Measurements from ENCODE around the gene RAP1B. TPM values are rescaled to one million over a fixed set of nuclear protein-coding genes. Genes with fewer than 3 reads are reported as not detected.

RAP1B gene
- total and polyA plus RNA-seq, 2 of the 13 experiments (the other 11 are each of a cell fraction or from before 2014, with no cell fraction given): 71.1 to 92.7 TPM

DNA sequence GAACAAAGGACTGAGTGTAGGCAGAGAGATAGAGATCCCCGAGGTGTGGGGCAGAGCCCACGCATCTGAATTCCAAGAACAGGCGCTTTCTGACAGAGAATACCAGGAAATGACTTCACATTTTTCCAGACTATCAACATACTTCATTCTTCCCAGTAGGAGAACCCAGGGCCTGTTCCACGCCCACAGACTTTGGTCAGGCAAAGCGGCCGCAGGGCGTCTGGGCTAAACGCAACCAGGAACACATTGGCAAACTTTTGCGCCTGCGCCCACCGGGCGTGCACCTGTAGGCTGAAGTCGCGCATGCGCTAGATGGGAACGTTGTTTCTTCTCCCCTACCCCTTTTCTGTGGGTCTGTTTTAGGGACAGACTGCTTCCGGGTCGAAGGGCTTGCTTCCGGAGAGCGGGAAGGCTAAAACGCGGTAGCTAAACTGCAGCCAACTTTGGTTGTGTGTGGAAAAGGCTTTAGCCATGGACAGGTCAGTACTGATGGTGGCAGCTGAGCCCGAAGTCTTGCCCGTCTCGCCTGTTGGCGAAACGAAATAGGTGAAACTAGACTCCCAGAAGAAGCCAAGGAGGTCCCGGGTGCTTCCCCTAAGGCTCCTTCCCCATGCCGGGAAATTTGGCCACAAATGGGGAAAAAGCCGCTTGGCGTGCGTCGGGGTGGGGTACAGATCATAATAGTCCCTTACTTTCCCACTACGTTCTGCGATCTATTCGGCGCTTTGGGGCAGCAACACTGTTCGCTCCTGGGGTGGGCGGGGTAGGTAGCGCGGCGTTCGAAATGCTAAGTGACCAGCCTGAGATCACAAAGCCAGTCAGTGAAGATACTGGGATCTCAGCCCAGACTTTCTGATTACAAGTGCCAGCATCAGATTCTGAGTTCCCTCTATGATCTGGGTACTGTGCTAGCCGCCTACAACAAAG, 76.2 kb downstream of the RAP1B start, which contains the start of gene NUP107 (continued):
- TF ChIP-seq, protein P1, sequence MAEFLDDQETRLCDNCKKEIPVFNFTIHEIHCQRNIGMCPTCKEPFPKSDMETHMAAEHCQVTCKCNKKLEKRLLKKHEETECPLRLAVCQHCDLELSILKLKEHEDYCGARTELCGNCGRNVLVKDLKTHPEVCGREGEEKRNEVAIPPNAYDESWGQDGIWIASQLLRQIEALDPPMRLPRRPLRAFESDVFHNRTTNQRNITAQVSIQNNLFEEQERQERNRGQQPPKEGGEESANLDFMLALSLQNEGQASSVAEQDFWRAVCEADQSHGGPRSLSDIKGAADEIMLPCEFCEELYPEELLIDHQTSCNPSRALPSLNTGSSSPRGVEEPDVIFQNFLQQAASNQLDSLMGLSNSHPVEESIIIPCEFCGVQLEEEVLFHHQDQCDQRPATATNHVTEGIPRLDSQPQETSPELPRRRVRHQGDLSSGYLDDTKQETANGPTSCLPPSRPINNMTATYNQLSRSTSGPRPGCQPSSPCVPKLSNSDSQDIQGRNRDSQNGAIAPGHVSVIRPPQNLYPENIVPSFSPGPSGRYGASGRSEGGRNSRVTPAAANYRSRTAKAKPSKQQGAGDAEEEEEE (CRISPR knock-in tag; IDR thresholded peaks at IDR 0.05; ENCODE audit: borderline replicate concordance): no peak
- TF ChIP-seq ZNF562 (CRISPR knock-in tag; IDR thresholded peaks at IDR 0.05; ENCODE audit: borderline replicate concordance) (no peak), ZNF772 (CRISPR knock-in tag; IDR thresholded peaks at IDR 0.05) (peak; percentile 81), ZNF839 (CRISPR knock-in tag; IDR thresholded peaks at IDR 0.05; ENCODE audit: borderline replicate concordance) (0 out of 2 replicates have a peak, but pooled peaks have one; percentile 78), ZNF121 (CRISPR knock-in tag; IDR thresholded peaks at IDR 0.05) (peak; percentile 64; the same call in 1 of the 2 replicates), BHLHE40 (IDR thresholded peaks at IDR 0.05; ENCODE audit: low read length) (no peak), FOSL1 (CRISPR knock-in tag; IDR thresholded peaks at IDR 0.05; ENCODE audit: borderline replicate concordance) (no peak), ZNF644 (CRISPR knock-in tag; IDR thresholded peaks at IDR 0.05; ENCODE audit: low read depth) (no peak), ZNF292 (CRISPR knock-in tag; IDR thresholded peaks at IDR 0.05; ENCODE audit: borderline replicate concordance, low read depth) (no peak)
- TF ChIP-seq, protein P2, sequence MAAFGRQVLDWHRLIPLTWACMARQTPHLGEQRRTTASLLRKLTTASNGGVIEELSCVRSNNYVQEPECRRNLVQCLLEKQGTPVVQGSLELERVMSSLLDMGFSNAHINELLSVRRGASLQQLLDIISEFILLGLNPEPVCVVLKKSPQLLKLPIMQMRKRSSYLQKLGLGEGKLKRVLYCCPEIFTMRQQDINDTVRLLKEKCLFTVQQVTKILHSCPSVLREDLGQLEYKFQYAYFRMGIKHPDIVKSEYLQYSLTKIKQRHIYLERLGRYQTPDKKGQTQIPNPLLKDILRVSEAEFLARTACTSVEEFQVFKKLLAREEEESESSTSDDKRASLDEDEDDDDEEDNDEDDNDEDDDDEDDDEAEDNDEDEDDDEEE (CRISPR knock-in tag; IDR thresholded peaks at IDR 0.05): peak; percentile 60; the same call in 1 of the 2 replicates
- TF ChIP-seq, protein P3, sequence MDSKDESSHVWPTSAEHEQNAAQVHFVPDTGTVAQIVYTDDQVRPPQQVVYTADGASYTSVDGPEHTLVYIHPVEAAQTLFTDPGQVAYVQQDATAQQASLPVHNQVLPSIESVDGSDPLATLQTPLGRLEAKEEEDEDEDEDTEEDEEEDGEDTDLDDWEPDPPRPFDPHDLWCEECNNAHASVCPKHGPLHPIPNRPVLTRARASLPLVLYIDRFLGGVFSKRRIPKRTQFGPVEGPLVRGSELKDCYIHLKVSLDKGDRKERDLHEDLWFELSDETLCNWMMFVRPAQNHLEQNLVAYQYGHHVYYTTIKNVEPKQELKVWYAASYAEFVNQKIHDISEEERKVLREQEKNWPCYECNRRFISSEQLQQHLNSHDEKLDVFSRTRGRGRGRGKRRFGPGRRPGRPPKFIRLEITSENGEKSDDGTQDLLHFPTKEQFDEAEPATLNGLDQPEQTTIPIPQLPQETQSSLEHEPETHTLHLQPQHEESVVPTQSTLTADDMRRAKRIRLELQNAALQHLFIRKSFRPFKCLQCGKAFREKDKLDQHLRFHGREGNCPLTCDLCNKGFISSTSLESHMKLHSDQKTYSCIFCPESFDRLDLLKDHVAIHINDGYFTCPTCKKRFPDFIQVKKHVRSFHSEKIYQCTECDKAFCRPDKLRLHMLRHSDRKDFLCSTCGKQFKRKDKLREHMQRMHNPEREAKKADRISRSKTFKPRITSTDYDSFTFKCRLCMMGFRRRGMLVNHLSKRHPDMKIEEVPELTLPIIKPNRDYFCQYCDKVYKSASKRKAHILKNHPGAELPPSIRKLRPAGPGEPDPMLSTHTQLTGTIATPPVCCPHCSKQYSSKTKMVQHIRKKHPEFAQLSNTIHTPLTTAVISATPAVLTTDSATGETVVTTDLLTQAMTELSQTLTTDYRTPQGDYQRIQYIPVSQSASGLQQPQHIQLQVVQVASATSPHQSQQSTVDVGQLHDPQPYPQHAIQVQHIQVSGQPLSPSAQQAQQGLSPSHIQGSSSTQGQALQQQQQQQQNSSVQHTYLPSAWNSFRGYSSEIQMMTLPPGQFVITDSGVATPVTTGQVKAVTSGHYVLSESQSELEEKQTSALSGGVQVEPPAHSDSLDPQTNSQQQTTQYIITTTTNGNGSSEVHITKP (CRISPR knock-in tag; IDR thresholded peaks at IDR 0.05; ENCODE audit: low read depth): peak; percentile 57; the same call in 1 of the 2 replicates
- TF ChIP-seq, protein P4, sequence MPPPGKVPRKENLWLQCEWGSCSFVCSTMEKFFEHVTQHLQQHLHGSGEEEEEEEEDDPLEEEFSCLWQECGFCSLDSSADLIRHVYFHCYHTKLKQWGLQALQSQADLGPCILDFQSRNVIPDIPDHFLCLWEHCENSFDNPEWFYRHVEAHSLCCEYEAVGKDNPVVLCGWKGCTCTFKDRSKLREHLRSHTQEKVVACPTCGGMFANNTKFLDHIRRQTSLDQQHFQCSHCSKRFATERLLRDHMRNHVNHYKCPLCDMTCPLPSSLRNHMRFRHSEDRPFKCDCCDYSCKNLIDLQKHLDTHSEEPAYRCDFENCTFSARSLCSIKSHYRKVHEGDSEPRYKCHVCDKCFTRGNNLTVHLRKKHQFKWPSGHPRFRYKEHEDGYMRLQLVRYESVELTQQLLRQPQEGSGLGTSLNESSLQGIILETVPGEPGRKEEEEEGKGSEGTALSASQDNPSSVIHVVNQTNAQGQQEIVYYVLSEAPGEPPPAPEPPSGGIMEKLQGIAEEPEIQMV (CRISPR knock-in tag; IDR thresholded peaks at IDR 0.05; ENCODE audit: low read depth): no peak
- TF ChIP-seq, protein P5, sequence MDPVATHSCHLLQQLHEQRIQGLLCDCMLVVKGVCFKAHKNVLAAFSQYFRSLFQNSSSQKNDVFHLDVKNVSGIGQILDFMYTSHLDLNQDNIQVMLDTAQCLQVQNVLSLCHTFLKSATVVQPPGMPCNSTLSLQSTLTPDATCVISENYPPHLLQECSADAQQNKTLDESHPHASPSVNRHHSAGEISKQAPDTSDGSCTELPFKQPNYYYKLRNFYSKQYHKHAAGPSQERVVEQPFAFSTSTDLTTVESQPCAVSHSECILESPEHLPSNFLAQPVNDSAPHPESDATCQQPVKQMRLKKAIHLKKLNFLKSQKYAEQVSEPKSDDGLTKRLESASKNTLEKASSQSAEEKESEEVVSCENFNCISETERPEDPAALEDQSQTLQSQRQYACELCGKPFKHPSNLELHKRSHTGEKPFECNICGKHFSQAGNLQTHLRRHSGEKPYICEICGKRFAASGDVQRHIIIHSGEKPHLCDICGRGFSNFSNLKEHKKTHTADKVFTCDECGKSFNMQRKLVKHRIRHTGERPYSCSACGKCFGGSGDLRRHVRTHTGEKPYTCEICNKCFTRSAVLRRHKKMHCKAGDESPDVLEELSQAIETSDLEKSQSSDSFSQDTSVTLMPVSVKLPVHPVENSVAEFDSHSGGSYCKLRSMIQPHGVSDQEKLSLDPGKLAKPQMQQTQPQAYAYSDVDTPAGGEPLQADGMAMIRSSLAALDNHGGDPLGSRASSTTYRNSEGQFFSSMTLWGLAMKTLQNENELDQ (CRISPR knock-in tag; IDR thresholded peaks at IDR 0.05; ENCODE audit: borderline replicate concordance): peak; percentile 78
- TF ChIP-seq, protein P6, sequence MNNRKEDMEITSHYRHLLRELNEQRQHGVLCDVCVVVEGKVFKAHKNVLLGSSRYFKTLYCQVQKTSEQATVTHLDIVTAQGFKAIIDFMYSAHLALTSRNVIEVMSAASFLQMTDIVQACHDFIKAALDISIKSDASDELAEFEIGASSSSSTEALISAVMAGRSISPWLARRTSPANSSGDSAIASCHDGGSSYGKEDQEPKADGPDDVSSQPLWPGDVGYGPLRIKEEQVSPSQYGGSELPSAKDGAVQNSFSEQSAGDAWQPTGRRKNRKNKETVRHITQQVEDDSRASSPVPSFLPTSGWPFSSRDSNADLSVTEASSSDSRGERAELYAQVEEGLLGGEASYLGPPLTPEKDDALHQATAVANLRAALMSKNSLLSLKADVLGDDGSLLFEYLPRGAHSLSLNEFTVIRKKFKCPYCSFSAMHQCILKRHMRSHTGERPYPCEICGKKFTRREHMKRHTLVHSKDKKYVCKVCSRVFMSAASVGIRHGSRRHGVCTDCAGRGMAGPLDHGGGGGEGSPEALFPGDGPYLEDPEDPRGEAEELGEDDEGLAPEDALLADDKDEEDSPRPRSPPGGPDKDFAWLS (CRISPR knock-in tag; IDR thresholded peaks at IDR 0.05; ENCODE audit: borderline replicate concordance): no peak

Data from HepG2 (cell line).